Left colon (tissue), 2 donors: ENCODE measurements around the gene CDH23. TPM values are rescaled to one million over a fixed set of nuclear protein-coding genes. Genes with fewer than 3 reads are reported as not detected.

Experiments
- ATAC-seq: fragments of 200-7000 bp; cut with Tn5 transposase; one replicate; pipeline ENCODE4 v1.9.1; 2020; ENCODE audit warnings: mild to moderate bottlenecking, moderate library complexity
- DNase-seq, 2 donors: peaks; one replicate each; pipeline ENCODE4 v3.0.0-alpha.2; 2020
- intact Hi-C, 2 donors: fragments of 100-400 bp; cut with DNase I in 1 of 2; cut with micrococcal nuclease in 1 of 2; formaldehyde crosslinking; loops; one replicate each; pipeline versions ENCODE4 v1.11.2 to v1.14.0; 2022; cut with DNase I, micrococcal nuclease
- total RNA-seq, 2 donors: library from RNA; stranded (reverse); fragmentation: NEBNext Ultra II Directional; extraction: Animal tissue kit (Norgen Biotek cat#: 25700); gene quantifications; one replicate each; pipeline ENCODE4 v1.2.1, GENCODE V29; 2021
- donor health status: DM: no; HTN: no; CAD: no.
- donor health status: DM: yes; HTN: yes; CAD: no.

The CDH23 gene
- total RNA-seq, 2 donors from 2014 or later = 2.2 to 2.5 TPM

GRCh38 chr10:71402005-71402404 is 5.3 kb downstream of the CDH23 start:
- ATAC-seq (no peak), DNase-seq (no peak)
- intact Hi-C loops = no loop called here

GRCh38 chr10:71404503-71405295 is 8.0 kb downstream of the CDH23 start:
- ATAC-seq = no peak
- intact Hi-C loops = no loop called here
- no peak for DNase-seq

DNA sequence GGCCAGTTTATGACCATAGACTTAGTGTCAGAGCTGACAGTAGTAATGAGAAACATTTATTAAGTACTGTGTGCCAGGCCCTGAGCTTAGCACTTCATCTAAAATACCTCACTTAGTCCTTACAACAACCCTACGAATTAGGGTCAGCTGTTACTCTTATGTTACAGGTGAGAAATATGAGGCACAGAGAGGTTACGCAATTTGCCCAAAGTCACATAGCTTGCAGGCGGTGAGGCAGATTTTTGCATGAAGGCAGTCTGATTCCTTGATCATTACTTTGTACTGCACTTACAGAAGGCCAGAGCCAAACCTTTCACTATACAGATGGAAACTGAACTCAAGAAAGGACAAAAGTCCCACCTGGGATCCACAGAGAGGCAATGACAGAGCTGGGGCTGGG is 10.2 kb downstream of the CDH23 start:
- ATAC-seq = no peak
- no peak for DNase-seq
- intact Hi-C loops = no loop called here

GRCh38 chr10:71408436-71409225 is 11.9 kb downstream of the CDH23 start:
- DNase-seq (no peak), ATAC-seq (no peak)
- intact Hi-C loops = no loop called here

GRCh38 chr10:71409516-71410104 is 12.9 kb downstream of the CDH23 start:
- intact Hi-C loops = no loop called here
- no peak for DNase-seq
- ATAC-seq = no peak

- intact Hi-C loops = no loop called here
Measured at GRCh38 chr10:71413581-71413980, 16.9 kb downstream of the CDH23 start.

DNA sequence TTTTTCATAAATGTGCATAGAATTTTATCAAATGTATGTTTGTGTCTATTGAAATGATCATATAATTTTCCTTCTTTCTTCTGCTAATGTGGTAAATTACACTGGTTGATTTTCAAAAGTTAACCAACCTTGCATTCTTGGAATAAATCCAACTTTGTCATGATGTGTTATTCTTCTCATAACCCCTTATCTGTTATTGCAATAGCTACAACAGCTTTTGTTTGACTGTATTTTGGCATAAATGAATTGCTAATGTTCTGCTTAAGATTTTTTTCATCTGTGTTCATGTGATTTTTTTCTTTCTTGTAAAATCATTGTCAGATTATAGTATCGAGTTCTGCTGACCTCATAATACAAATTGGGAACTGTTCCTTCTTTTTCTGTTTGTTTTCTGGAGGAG is 17.6 kb downstream of the CDH23 start:
- intact Hi-C loops = no loop called here
- no peak for ATAC-seq
- no peak for DNase-seq

More at GRCh38 chr10:71413581-71413980, 16.9 kb downstream of the CDH23 start:
- ATAC-seq (no peak), DNase-seq (no peak)

- intact Hi-C loops = no loop called here
- no peak for DNase-seq
- no peak for ATAC-seq
Measured at GRCh38 chr10:71419002-71419540, 22.4 kb downstream of the CDH23 start.

DNA sequence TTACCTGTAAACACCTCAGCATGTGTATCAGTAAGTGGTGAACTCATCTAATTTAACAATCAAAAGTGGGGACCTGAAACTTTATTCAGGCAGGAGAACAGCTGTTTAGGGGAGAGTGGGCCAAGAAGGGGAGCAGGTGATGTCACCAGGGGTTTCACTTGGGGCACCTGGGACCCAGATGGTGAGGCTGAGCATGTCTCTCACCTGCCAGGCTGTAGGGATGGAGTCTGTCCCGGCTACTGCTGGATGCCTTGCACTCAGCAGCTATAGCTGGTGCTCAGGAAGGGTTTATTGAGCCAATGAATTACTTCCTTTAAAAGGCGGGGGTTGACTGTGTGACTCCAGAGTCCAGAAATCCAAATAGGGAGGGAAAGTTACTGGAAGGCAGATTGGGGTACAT is 23.0 kb downstream of the CDH23 start:
- ATAC-seq (no peak), DNase-seq (no peak)
- intact Hi-C loops = no loop called here

DNA sequence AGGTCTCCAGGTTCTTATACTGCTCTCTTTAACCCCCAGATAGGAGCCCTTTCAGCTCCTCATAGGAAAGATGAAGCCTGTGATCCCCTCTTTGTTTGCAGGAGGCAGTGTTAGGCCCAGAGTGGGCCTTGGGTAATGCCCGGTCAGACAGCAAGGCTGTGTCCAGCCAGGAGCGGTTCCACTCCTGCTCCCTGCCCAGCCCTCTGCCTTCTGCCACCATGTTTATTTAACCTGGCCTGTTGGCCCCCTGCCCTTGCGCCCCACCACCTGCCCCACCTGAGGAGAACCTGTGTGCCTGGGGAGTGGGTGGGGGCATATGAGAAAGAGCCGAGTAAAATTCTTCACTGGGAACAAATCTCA is 24.3 kb downstream of the CDH23 start:
- intact Hi-C loops = no loop called here
- DNase-seq (no peak), ATAC-seq (no peak)

GRCh38 chr10:71423250-71423649 is 26.5 kb downstream of the CDH23 start:
- ATAC-seq (no peak), DNase-seq (no peak)
- intact Hi-C loops = no loop called here

DNA sequence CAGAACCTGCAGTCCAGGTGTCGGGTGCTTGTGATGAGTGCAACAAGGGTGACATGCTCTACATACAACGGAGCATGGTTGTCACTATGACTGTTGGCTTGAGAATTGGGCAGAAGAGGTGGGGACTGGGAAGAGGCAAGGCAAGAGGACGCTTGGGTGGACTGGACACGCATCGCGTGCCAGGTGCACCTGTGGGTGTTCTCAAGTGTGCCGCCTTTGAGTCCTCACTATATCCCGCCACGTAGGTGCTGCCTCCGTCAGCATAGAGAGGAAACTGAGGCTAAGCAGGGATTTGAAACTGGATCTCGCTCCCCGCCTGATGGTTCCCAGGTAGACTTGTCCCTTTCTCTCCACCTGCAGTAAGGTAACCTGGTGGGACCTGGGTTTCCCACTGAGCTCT is 27.2 kb downstream of the CDH23 start:
- no peak for DNase-seq
- no peak for ATAC-seq
- intact Hi-C loops = no loop called here

GRCh38 chr10:71424496-71425194 is 27.9 kb downstream of the CDH23 start:
- intact Hi-C loops = no loop called here
- no peak for DNase-seq
- no peak for ATAC-seq

DNA sequence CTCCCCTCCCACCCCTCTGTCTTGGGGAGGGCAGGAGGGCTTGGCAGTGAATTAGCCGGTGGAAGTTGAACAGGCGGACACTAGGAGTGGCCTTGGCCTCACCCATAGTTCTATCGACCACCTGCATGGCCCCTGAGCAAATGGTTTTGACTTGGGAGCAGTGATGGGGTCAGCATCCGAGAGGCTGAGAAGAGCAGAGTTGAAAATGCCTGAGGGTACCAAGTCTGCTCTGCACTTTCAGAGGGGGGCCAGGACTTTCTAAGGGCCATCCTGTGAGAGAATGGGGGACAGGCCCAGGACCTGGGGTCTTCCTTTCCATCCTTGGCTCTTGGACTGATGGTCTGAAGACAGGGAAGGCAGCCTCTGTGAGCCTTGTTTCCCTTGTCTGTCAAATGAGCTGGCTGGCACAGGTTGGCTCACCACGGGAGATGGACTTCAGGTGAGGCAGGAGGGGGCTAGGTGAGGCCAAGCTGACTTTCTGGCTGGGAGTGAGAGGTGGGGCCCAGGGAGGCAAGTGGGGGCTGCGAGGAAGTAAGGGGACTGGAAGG is 29.4 kb downstream of the CDH23 start:
- intact Hi-C loops = no loop called here
- DNase-seq (no peak), ATAC-seq (no peak)

- intact Hi-C loops = no loop called here
- DNase-seq = no peak
- ATAC-seq = no peak
Measured at GRCh38 chr10:71427246-71427645, 30.5 kb downstream of the CDH23 start.

DNA sequence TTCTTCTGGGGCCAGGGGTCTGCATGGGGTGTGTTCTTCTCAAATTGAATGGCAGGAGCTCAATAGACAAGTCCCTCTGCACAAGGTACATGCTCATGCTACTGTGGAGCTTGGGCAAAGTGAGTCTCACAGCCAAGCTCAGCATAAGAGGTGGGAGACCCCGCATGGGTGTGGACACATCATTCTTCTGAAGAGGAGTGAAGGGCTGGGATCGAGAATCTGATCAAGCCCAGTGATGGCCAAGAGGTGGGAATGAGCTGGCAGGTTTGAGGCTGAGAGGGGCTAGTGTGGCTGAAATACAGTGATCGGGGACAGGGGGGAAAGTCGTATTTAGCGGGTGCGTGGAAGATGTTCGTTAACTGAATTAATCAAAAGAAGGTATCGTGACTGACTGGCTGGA is 32.6 kb downstream of the CDH23 start:
- ATAC-seq = no peak
- intact Hi-C loops = no loop called here
- no peak for DNase-seq

DNA sequence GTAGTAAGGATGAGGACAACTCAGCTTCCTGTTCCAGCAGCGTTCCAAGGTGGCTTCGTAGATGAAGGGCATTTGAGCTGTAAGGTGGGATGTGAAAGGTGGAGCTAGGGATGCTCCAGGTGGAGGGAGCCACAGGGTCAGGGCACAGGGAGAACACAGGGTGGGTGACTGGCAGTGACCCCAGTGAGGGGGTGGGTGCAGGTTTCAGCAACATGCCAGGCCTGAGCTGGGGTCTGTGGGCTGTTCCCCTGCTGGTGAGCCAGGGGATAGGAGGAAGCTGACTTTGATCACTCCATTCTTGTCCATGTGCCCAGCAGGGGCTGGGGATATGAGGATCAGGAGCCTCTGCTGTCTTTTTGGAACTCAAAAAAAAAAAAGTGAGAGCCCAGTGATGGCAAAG is 33.2 kb downstream of the CDH23 start:
- ATAC-seq = no peak
- DNase-seq = no peak
- intact Hi-C loops = no loop called here

DNA sequence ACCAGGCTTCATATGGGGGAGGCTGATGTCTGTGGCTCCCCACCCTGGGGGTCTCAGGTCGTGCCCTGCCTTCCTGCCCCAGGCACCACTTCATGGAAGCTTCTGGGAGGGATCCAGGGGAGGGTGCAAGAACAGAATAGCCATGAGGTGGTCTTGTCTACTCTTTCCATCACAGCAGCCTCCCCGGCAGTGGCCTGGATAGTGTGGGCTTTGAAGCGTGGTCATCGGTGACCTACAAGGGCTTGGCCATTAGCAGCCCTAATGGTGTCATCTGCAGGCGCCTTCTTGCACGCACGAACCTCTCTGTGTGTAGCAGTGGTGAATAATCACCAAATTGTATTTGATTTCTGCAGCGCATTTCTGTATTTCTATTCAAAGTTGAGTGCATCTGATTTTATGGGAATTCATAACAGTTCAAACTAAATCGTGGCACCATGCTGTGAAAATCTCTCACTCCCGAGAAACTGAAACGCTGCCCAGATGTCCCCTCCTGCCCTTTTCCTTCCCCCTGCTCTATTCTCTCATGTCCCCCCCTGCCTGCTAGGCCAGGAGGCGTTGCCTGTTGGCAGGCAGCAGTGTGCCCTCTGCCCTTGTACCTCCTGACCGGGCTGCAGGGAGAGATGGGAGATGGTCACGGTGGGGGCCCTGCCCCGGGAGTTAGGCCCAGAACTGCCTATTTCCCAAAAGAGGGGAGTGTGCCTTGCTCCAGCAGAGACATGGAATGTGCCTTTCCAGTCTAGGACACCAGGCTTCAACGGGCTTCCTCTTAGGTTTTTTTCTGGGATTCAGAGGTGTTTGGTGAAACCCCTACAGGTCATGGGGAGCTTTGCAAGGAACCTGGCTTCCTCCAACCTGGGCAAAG is 34.8 kb downstream of the CDH23 start:
- ATAC-seq (no peak), DNase-seq (no peak)
- intact Hi-C loops = no loop called here
